ENCODE results near the gene ZDBF2. TPM values are rescaled to one million over a fixed set of nuclear protein-coding genes. Genes with fewer than 3 reads are reported as not detected.

The ZDBF2 gene
- total and polyA plus RNA-seq, 2 donors, result 3.1 to 7.9 TPM

DNA sequence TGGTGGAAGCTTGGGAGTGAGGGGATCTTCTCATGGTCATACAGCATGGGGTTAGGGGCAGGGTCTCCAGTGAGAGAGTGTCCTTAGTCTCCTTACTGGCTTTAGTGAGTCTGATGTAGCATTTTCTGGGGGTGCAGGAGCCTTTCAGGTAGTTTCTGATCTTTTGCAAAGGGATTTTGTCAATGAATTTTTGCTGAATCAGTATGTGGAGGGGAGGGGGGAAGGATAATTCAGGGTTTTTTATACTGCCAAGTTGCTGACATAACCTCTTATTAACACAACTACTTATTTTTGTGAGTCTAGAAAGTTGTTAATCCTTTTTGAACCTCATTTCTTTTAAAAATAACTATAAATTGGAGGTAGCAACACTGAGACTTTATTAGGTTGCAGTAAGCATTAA, 35.3 kb upstream of the ZDBF2 start:
- no peak for DNase-seq (ENCODE audit: low read depth in 6 of 9, low spot score in 9 of 9)
- Histone ChIP-seq H3K4me1 (ENCODE audit: control insufficient read depth in 2 of 2, insufficient read depth in 2 of 2, low read length in 2 of 2) (no peaks in the 10 kb centered on the region), H3K4me3 (ENCODE audit: low read length in 2 of 2) (no peak overlapping the region), H3K27ac (ENCODE audit: low read depth in 1 of 2, low read length in 1 of 2) (no peak overlapping the region), H3K9me3 (ENCODE audit: control insufficient read depth in 2 of 2, insufficient read depth in 1 of 2, low read length in 1 of 2) (no peaks in the 10 kb centered on the region), H3K36me3 (ENCODE audit: control insufficient read depth in 2 of 2, insufficient read depth in 2 of 2, low read length in 1 of 2) (no peaks in the 10 kb centered on the region), H3K27me3 (ENCODE audit: control insufficient read depth in 2 of 2, insufficient read depth in 1 of 2, low read length in 1 of 2) (no peaks in the 10 kb centered on the region)

DNA sequence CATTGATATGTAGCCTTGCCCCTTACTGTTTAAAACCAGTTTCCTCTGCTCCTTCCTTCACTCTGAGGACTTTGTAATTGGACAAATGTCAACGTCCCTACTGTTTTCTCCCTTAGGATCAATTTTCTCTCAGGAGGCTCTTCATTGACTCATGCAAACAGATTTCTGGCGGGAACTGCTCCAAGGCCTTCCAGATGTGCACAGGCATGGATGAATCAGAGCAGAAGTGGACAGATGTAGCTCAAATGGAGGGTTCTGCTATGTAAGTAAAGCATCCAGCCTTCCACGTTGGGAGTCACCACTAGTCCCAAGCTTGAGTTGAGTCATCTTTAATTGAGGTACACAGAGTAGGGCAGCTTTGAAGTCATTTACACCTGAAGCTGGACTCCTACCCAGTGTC, 34.1 kb upstream of the ZDBF2 start:
- Histone ChIP-seq H3K4me1 (ENCODE audit: control insufficient read depth in 2 of 2, insufficient read depth in 2 of 2, low read length in 2 of 2) (no peaks in the 10 kb centered on the region), H3K4me3 (ENCODE audit: low read length in 2 of 2) (no peak overlapping the region), H3K9me3 (ENCODE audit: control insufficient read depth in 2 of 2, insufficient read depth in 1 of 2, low read length in 1 of 2) (no peaks in the 10 kb centered on the region), H3K36me3 (ENCODE audit: control insufficient read depth in 2 of 2, insufficient read depth in 2 of 2, low read length in 1 of 2) (no peaks in the 10 kb centered on the region), H3K27ac (ENCODE audit: low read depth in 1 of 2, low read length in 1 of 2) (no peak overlapping the region), H3K27me3 (ENCODE audit: control insufficient read depth in 2 of 2, insufficient read depth in 1 of 2, low read length in 1 of 2) (no peaks in the 10 kb centered on the region)
- no peak for DNase-seq (ENCODE audit: low read depth in 6 of 9, low spot score in 9 of 9)
- 87% methylated on average over 3 of the region's 3 CpGs for WGBS

DNA sequence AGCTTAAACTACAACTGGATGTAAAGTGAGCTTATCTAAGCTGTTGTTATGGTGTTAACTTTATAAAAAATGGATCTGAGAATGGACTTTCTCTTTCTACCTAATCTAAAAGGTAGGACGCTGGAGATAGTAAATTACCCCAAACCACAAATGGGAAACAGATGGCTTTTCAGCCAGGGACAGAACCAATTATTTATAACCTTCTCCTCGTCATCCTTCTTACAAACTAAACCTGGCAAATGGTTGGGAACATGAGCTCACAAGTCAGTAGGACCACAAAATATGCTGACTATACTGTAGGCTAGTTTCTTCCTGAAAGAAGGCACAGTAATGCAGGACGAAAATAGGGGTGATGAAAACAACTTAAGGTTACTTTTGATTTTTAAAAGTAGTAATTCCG, 32.7 kb upstream of the ZDBF2 start:
- H3K4me1 ChIP-seq (ENCODE audit: control insufficient read depth in 2 of 2, insufficient read depth in 2 of 2, low read length in 2 of 2), result no peaks in the 10 kb centered on the region
- DNase-seq (ENCODE audit: low read depth in 6 of 9, low spot score in 9 of 9), result no peak
- H3K27me3 ChIP-seq (ENCODE audit: control insufficient read depth in 2 of 2, insufficient read depth in 1 of 2, low read length in 1 of 2), result peaks cover 0 to 2% of the 10 kb centered on the region in 2 donors
- H3K36me3 ChIP-seq (ENCODE audit: control insufficient read depth in 2 of 2, insufficient read depth in 2 of 2, low read length in 1 of 2), result no peaks in the 10 kb centered on the region
- 28% methylated on average over 4 of the region's 4 CpGs for WGBS
- H3K9me3 ChIP-seq (ENCODE audit: control insufficient read depth in 2 of 2, insufficient read depth in 1 of 2, low read length in 1 of 2), result no peaks in the 10 kb centered on the region
- H3K27ac ChIP-seq (ENCODE audit: low read depth in 1 of 2, low read length in 1 of 2), result no peak overlapping the region
- H3K4me3 ChIP-seq (ENCODE audit: low read length in 2 of 2), result no peak overlapping the region

DNA sequence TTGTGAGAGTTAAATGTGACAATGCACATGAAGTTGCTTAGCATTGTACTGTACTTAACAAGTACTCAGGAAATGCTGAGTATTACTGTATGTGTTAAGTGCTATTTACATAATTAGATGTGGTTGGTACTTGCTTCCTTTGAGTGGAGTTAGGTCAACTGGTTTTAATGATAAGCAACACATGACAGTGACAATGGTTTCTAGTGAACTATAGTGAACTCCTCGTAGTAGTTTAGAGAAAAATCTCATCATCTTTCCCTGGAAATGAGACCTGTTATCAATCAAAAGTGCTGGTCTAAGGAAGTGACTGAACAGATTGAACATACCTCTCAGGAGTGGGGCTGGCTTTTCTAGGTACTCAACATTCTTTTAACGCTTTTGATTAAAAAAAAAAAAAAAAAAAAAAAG, 29.2 kb upstream of the ZDBF2 start:
- no peaks in the 10 kb centered on the region for H3K36me3 ChIP-seq (ENCODE audit: control insufficient read depth in 2 of 2, insufficient read depth in 2 of 2, low read length in 1 of 2)
- whole genome bisulfite sequencing, result 37% methylated on average over 2 of the region's 2 CpGs
- no peak for DNase-seq (ENCODE audit: low read depth in 6 of 9, low spot score in 9 of 9)
- no peak overlapping the region for H3K4me3 ChIP-seq (ENCODE audit: low read length in 2 of 2)
- no peaks in the 10 kb centered on the region for H3K9me3 ChIP-seq (ENCODE audit: control insufficient read depth in 2 of 2, insufficient read depth in 1 of 2, low read length in 1 of 2)
- no peaks in the 10 kb centered on the region for H3K4me1 ChIP-seq (ENCODE audit: control insufficient read depth in 2 of 2, insufficient read depth in 2 of 2, low read length in 2 of 2)
- peaks cover 0 to 20% of the 10 kb centered on the region in 2 donors for H3K27me3 ChIP-seq (ENCODE audit: control insufficient read depth in 2 of 2, insufficient read depth in 1 of 2, low read length in 1 of 2)
- no peak overlapping the region for H3K27ac ChIP-seq (ENCODE audit: low read depth in 1 of 2, low read length in 1 of 2)

DNA sequence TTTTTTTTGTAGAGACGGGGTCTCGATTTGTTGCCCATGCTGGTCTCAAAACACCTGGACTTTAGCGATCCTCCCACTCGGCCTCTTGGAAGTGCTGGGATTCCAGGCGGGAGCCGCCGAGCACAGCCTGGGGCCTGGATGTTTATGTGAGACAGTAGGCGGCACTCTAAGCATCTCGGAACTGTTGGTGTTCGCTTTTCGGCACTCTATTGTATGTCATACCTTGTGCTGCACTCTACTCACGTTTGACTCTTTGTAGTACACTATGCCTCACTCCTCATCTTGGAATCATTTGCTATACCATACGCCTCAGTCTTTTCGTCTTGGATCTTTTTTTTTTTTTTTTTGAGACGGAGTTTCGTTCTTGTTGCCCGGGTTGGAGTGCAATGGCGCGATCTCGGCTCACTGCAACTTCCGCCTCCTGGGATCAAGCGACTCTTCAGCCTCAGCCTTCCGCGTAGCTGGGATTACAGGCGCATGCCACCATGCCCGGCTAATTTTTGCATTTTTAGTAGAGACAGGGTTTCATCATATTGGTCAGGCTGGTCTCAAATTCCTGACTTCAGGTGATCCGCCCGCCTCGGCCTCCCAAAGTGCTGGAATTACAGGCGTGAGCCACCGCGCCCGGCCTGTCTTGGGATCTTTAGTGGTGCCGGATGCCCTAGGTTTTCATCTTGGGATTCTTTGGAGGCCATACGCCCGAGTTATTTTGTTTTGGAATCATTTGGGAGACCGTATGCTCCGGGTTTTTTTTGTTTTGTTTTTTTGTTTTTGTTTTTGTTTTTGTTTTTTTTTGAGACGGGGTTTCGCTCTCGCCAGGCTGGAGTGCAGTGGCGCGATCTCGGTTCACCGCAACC, 24.2 kb upstream of the ZDBF2 start:
- Histone ChIP-seq H3K36me3 (ENCODE audit: control insufficient read depth in 2 of 2, insufficient read depth in 2 of 2, low read length in 1 of 2) (no peaks in the 10 kb centered on the region), H3K27ac (ENCODE audit: low read depth in 1 of 2, low read length in 1 of 2) (no peak overlapping the region), H3K27me3 (ENCODE audit: control insufficient read depth in 2 of 2, insufficient read depth in 1 of 2, low read length in 1 of 2) (peaks cover 7 to 67% of the 10 kb centered on the region in 2 donors), H3K4me3 (ENCODE audit: low read length in 2 of 2) (peak overlapping the region; percentile 26 to 36), H3K9me3 (ENCODE audit: control insufficient read depth in 2 of 2, insufficient read depth in 1 of 2, low read length in 1 of 2) (peaks cover 0 to 3% of the 10 kb centered on the region in 2 donors), H3K4me1 (ENCODE audit: control insufficient read depth in 2 of 2, insufficient read depth in 2 of 2, low read length in 2 of 2) (no peaks in the 10 kb centered on the region)
- DNase-seq (ENCODE audit: low read depth in 6 of 9, low spot score in 9 of 9), result peak in 3 of 9 donors; percentile 8 to 33 (median 12)
- WGBS, result 51% methylated on average over 45 of the region's 45 CpGs

DNA sequence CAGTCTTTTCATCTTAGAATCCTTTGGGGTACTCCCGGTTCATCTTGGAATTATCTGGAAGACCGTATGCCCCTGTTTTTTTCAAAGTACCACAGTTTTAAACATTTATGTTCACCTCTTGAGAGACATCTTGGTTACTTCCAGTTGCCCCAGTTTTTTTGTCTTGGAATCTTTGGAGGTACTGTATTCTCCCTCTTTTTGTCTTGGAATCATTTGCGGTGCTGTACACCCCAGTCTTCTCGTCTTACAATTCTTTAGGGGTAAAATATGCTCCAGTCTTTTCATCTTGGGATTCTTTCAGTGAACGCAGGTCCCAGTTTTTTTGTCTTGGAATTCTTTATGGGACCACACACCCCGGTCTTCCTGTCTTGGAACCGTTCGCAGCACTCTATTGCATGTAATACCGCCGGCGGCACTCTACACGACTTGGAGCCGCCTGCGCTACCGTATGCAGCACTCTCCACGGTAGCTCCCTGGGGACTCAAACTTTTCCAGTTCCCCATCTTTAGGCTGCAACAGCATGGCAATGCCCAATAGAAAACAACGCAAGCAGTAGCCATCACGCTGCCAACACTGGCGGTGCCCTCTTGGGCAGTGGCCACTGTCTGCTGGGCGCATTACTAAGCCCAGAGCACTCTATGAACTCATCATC, 21.2 kb upstream of the ZDBF2 start:
- Histone ChIP-seq H3K4me3 (ENCODE audit: low read length in 2 of 2) (no peak overlapping the region), H3K27me3 (ENCODE audit: control insufficient read depth in 2 of 2, insufficient read depth in 1 of 2, low read length in 1 of 2) (peaks cover 7 to 92% of the 10 kb centered on the region in 2 donors), H3K27ac (ENCODE audit: low read depth in 1 of 2, low read length in 1 of 2) (no peak overlapping the region), H3K36me3 (ENCODE audit: control insufficient read depth in 2 of 2, insufficient read depth in 2 of 2, low read length in 1 of 2) (no peaks in the 10 kb centered on the region), H3K4me1 (ENCODE audit: control insufficient read depth in 2 of 2, insufficient read depth in 2 of 2, low read length in 2 of 2) (no peaks in the 10 kb centered on the region), H3K9me3 (ENCODE audit: control insufficient read depth in 2 of 2, insufficient read depth in 1 of 2, low read length in 1 of 2) (peaks cover 0 to 3% of the 10 kb centered on the region in 2 donors)
- no peak for DNase-seq (ENCODE audit: low read depth in 6 of 9, low spot score in 9 of 9)
- WGBS, result 53% methylated on average over 20 of the region's 20 CpGs

DNA sequence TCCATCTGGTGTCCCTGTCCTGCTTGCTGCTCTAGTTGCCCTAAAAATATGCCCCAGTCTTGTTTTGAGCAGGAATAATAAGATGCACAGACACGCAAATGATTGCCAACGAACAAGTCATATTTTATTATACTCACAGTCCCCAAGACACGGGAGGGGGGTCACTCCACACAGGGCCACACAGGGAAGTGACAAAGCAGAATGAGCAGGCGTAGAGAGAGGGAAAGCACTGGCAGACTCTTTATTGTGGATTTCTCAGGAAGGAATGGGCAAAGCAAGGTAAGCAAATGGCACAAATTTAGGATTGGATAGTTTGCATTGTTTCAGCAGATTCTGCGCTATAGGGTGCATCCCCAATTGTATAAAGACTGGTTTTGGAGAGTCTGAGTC, 20.7 kb upstream of the ZDBF2 start:
- no peak for DNase-seq (ENCODE audit: low read depth in 6 of 9, low spot score in 9 of 9)
- WGBS, result 30% methylated on average over 5 of the region's 5 CpGs
- Histone ChIP-seq H3K4me3 (ENCODE audit: low read length in 2 of 2) (no peak overlapping the region), H3K9me3 (ENCODE audit: control insufficient read depth in 2 of 2, insufficient read depth in 1 of 2, low read length in 1 of 2) (peaks cover 0 to 3% of the 10 kb centered on the region in 2 donors), H3K27me3 (ENCODE audit: control insufficient read depth in 2 of 2, insufficient read depth in 1 of 2, low read length in 1 of 2) (peaks cover 7 to 96% of the 10 kb centered on the region in 2 donors), H3K4me1 (ENCODE audit: control insufficient read depth in 2 of 2, insufficient read depth in 2 of 2, low read length in 2 of 2) (no peaks in the 10 kb centered on the region), H3K27ac (ENCODE audit: low read depth in 1 of 2, low read length in 1 of 2) (no peak overlapping the region), H3K36me3 (ENCODE audit: control insufficient read depth in 2 of 2, insufficient read depth in 2 of 2, low read length in 1 of 2) (no peaks in the 10 kb centered on the region)

DNA sequence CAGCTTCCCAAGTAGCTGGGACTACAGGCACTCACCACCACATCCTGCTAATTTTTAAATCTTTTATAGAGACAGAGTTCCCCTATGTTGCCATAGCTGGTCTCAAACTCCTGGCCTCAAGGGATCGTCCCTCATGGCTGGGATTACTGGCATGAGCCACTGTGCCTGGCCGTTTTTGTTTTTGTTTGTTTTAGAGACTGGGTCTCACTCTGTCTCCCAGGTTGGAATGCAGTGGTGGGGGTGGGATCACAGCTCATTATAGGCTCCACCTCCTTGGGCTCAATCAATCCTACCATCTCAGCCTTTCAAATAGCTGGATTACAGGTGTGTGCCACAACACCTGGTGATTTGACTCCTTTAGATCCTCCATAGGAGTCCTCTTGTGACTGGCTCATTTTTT, 19.5 kb upstream of the ZDBF2 start:
- Histone ChIP-seq H3K4me1 (ENCODE audit: control insufficient read depth in 2 of 2, insufficient read depth in 2 of 2, low read length in 2 of 2) (no peaks in the 10 kb centered on the region), H3K36me3 (ENCODE audit: control insufficient read depth in 2 of 2, insufficient read depth in 2 of 2, low read length in 1 of 2) (no peaks in the 10 kb centered on the region), H3K27ac (ENCODE audit: low read depth in 1 of 2, low read length in 1 of 2) (no peak overlapping the region), H3K9me3 (ENCODE audit: control insufficient read depth in 2 of 2, insufficient read depth in 1 of 2, low read length in 1 of 2) (peaks cover 0 to 3% of the 10 kb centered on the region in 2 donors), H3K27me3 (ENCODE audit: control insufficient read depth in 2 of 2, insufficient read depth in 1 of 2, low read length in 1 of 2) (peaks cover 7 to 97% of the 10 kb centered on the region in 2 donors), H3K4me3 (ENCODE audit: low read length in 2 of 2) (no peak overlapping the region)
- no peak for DNase-seq (ENCODE audit: low read depth in 6 of 9, low spot score in 9 of 9)
- WGBS, result 51% methylated on average over 2 of the region's 2 CpGs

DNA sequence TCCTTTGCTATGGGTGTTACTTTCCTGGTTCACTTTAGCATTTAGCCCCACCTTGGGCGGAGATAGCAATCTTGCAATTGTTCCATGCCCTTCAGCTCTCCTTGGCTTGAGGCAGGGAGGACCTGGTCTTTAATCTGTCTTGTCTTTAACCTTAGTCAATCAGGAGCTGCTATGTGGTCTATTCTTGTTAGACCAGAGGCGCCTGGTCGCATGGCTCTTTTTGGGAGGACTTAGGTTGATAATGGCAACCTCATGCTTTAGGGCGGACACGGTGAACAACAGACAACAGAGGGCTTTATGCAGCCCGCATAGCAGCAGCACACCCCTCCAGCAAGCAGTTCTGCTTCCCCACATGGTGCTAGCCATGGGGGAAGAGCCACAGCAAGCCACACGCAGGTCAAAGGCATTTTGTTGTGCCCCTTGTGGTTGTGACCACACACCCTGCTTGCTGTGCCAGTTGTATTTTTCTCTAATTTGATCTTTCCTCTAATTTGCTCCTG, 17.7 kb upstream of the ZDBF2 start:
- H3K4me1 ChIP-seq (ENCODE audit: control insufficient read depth in 2 of 2, insufficient read depth in 2 of 2, low read length in 2 of 2), result no peaks in the 10 kb centered on the region
- no peaks in the 10 kb centered on the region for H3K36me3 ChIP-seq (ENCODE audit: control insufficient read depth in 2 of 2, insufficient read depth in 2 of 2, low read length in 1 of 2)
- 52% methylated on average over 7 of the region's 7 CpGs for WGBS
- peaks cover 0 to 3% of the 10 kb centered on the region in 2 donors for H3K9me3 ChIP-seq (ENCODE audit: control insufficient read depth in 2 of 2, insufficient read depth in 1 of 2, low read length in 1 of 2)
- no peak for DNase-seq (ENCODE audit: low read depth in 6 of 9, low spot score in 9 of 9)
- H3K4me3 ChIP-seq (ENCODE audit: low read length in 2 of 2), result no peak overlapping the region
- no peak overlapping the region for H3K27ac ChIP-seq (ENCODE audit: low read depth in 1 of 2, low read length in 1 of 2)
- H3K27me3 ChIP-seq (ENCODE audit: control insufficient read depth in 2 of 2, insufficient read depth in 1 of 2, low read length in 1 of 2), result peaks cover 7 to 97% of the 10 kb centered on the region in 2 donors
